Gastrocnemius medialis (tissue), 4 donors: ENCODE measurements around the gene SPTBN4. TPM values are rescaled to one million over a fixed set of nuclear protein-coding genes. Genes with fewer than 3 reads are reported as not detected.

Experiments
- ATAC-seq, 2 donors: fragments of 150-250 bp; one replicate each; pipeline ENCODE4 v1.9.1; 2016
- DNase-seq, 2 donors: peaks; one replicate each; pipeline ENCODE4 v3.0.0-alpha.2; 2019
- H3K27ac ChIP-seq, 4 donors: fragments of 200-600 bp; sonication (generic); 1 replicate in 1 of 4; 2 replicates in 3 of 4; pipeline ENCODE4 v1.5.1; 2016 to 2018; ENCODE audit warnings: mild to moderate bottlenecking in 2 of 4, moderate library complexity in 1 of 4
- H3K27me3 ChIP-seq, 3 donors: fragments of 200-600 bp; sonication (generic) in 2 of 3; 1 replicate in 1 of 3; 2 replicates in 2 of 3; pipeline versions ENCODE4 v1.5.1 to v1.6.0; 2016 to 2019; ENCODE audit warnings: mild to moderate bottlenecking in 1 of 3, moderate library complexity in 1 of 3
- H3K36me3 ChIP-seq, 2 donors: fragments of 200-600 bp; sonication (generic) in 1 of 2; one replicate each; pipeline ENCODE4 v1.5.1; 2017 to 2018
- H3K4me1 ChIP-seq, 2 donors: fragments of 200-600 bp; sonication (generic) in 1 of 2; one replicate each; pipeline ENCODE4 v1.5.1; 2016 to 2017; ENCODE audit warnings: mild to moderate bottlenecking in 2 of 2
- H3K4me3 ChIP-seq, 4 donors: fragments of 200-600 bp; sonication (generic) in 3 of 4; 1 replicate in 1 of 4; 2 replicates in 3 of 4; pipeline ENCODE4 v1.5.1; 2016 to 2019; ENCODE audit warnings: mild to moderate bottlenecking in 2 of 4
- H3K9me3 ChIP-seq, 3 donors: fragments of 200-600 bp; sonication (generic) in 2 of 3; 1 replicate in 1 of 3; 2 replicates in 2 of 3; pipeline ENCODE4 v1.5.1; 2016 to 2019
- POLR2A ChIP-seq, 2 donors: fragments of 450-650 bp; IDR thresholded peaks; one replicate each; pipeline ENCODE4 v1.6.1; 2017; ENCODE audit warnings: antibody characterized with exemption in 2 of 2, mild to moderate bottlenecking in 2 of 2, moderate library complexity in 2 of 2
- in situ Hi-C, 4 donors: fragments of 200-750 bp; cut with MboI; loops; one replicate each; pipeline versions ENCODE4 v1.15.0 to v1.8.0; 2017; ENCODE audit warnings: low sequenced_read_pairs in 4 of 4
- intact Hi-C: fragments of 100-400 bp; cut with DNase I; formaldehyde crosslinking; loops from one replicate; pipeline ENCODE4 v1.15.1; 2023; ENCODE audit warnings: low total_unique reads
- total RNA-seq, 4 donors: library from RNA; depleted of rRNA; stranded (reverse); fragments of >200 nt; gene quantifications; one replicate each; pipeline versions ENCODE4 v1.1.0 to v1.2.3, GENCODE V29; 2016
- TF ChIP-seq, protein P1 (sequence below), 5 experiments: fragments of 450-650 bp in 3 of 5; fragments of 200-600 bp in 2 of 5; sonication (generic) in 2 of 5; IDR thresholded peaks in 4 of 5; conservative IDR thresholded peaks in 1 of 5; 1 replicate in 4 of 5; 2 replicates in 1 of 5; pipeline ENCODE4 v1.5.1; 2016 to 2019; ENCODE audit warnings: antibody characterized with exemption in 5 of 5, mild to moderate bottlenecking in 3 of 5, moderate library complexity in 3 of 5

Gene SPTBN4
- total RNA-seq, 4 donors from 2014 or later: 0.86 to 5.9 (median 2.4) TPM

DNA sequence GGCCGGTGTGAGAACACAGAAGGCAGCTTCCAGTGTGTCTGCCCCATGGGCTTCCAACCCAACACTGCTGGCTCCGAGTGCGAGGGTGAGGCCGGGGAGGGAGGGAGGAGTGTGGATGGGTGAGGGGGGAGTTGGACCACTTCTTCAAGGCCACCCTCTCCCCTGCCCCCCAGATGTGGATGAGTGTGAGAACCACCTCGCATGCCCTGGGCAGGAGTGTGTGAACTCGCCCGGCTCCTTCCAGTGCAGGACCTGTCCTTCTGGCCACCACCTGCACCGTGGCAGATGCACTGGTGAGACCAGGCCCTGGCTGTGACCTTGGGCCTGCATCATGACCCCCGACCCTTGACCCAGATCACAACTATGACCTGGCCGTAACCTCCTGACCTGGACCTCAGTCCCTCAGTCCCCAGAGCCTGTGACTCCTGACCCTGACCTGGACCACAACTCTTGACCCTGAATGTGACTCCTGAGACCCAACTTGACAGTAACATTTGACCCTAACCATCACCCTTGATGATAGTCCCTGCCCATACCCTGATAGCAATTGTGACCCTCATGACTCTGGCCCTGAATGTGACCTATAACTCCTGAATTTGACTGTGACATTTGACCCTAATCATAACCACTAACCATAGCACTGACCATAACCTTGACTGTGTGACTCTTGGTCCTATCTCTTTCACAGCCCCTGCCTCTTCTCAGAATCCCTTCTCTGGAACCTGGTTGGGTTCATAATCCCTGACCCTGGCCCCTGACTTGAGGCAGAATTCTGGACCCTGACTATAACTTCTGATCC, 145.3 kb downstream of the SPTBN4 start:
- Histone ChIP-seq H3K4me1 (peaks cover 7 to 9% of the 10 kb centered on the region in 2 donors), H3K27ac (no peak overlapping the region), H3K27me3 (no peaks in the 10 kb centered on the region), H3K4me3 (no peak overlapping the region), H3K36me3 (no peaks in the 10 kb centered on the region), H3K9me3 (no peaks in the 10 kb centered on the region)
- intact Hi-C loops: no loop called here
- in situ Hi-C loops: no loop called here
- no peak for TF ChIP-seq POLR2A (IDR thresholded peaks at IDR 0.05)
- TF ChIP-seq, protein P1, sequence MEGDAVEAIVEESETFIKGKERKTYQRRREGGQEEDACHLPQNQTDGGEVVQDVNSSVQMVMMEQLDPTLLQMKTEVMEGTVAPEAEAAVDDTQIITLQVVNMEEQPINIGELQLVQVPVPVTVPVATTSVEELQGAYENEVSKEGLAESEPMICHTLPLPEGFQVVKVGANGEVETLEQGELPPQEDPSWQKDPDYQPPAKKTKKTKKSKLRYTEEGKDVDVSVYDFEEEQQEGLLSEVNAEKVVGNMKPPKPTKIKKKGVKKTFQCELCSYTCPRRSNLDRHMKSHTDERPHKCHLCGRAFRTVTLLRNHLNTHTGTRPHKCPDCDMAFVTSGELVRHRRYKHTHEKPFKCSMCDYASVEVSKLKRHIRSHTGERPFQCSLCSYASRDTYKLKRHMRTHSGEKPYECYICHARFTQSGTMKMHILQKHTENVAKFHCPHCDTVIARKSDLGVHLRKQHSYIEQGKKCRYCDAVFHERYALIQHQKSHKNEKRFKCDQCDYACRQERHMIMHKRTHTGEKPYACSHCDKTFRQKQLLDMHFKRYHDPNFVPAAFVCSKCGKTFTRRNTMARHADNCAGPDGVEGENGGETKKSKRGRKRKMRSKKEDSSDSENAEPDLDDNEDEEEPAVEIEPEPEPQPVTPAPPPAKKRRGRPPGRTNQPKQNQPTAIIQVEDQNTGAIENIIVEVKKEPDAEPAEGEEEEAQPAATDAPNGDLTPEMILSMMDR (IDR thresholded peaks at IDR 0.05 in 4 of 5, conservative IDR thresholded peaks at IDR 0.05 in 1 of 5): no peak
- no peak for ATAC-seq
- no peak for DNase-seq

DNA sequence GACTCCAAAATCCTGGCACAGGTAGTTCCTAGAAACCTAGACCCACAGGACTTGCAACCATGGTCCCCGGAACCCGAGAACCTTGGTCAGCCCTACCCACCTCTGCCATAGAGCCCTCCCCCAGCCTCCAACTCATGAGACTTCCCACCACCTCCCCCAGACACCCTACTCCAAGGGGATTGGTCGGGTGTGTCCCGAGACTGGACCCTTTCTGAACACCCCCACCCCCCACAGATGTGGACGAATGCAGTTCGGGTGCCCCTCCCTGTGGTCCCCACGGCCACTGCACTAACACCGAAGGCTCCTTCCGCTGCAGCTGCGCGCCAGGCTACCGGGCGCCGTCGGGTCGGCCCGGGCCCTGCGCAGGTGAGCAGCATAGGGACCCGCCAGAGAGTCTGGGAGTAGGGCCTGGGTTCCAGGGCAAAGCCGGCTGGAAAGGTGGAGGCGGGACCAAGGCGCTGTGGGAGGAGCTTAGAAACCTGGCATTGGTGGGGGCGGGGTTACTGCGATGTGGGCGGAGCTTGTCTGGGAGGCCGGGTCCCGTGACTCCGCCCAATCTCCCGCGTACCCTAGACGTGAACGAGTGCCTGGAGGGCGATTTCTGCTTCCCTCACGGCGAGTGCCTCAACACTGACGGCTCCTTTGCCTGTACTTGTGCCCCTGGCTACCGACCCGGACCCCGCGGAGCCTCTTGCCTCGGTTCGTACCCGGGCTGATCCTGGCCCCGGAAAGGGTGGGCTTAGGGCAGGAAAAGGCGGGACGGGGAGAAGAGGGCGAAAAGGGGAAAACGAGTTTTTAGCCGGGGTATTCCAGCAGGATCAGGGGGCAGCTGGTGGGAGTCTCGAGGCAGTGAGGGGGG, 146.3 kb downstream of the SPTBN4 start:
- Histone ChIP-seq H3K27ac (peak overlapping the region in 2 of 4 donors; percentile 18 to 31), H3K9me3 (no peaks in the 10 kb centered on the region), H3K27me3 (no peaks in the 10 kb centered on the region), H3K36me3 (no peaks in the 10 kb centered on the region), H3K4me3 (peak overlapping the region in 2 of 4 donors; percentile 45 to 47), H3K4me1 (peaks cover 7 to 9% of the 10 kb centered on the region in 2 donors)
- no peak for DNase-seq
- TF ChIP-seq, protein P1 (IDR thresholded peaks at IDR 0.05 in 4 of 5, conservative IDR thresholded peaks at IDR 0.05 in 1 of 5): no peak
- TF ChIP-seq POLR2A (IDR thresholded peaks at IDR 0.05): no peak
- intact Hi-C loops (no loop called here), in situ Hi-C loops (no loop called here)
- no peak for ATAC-seq

DNA sequence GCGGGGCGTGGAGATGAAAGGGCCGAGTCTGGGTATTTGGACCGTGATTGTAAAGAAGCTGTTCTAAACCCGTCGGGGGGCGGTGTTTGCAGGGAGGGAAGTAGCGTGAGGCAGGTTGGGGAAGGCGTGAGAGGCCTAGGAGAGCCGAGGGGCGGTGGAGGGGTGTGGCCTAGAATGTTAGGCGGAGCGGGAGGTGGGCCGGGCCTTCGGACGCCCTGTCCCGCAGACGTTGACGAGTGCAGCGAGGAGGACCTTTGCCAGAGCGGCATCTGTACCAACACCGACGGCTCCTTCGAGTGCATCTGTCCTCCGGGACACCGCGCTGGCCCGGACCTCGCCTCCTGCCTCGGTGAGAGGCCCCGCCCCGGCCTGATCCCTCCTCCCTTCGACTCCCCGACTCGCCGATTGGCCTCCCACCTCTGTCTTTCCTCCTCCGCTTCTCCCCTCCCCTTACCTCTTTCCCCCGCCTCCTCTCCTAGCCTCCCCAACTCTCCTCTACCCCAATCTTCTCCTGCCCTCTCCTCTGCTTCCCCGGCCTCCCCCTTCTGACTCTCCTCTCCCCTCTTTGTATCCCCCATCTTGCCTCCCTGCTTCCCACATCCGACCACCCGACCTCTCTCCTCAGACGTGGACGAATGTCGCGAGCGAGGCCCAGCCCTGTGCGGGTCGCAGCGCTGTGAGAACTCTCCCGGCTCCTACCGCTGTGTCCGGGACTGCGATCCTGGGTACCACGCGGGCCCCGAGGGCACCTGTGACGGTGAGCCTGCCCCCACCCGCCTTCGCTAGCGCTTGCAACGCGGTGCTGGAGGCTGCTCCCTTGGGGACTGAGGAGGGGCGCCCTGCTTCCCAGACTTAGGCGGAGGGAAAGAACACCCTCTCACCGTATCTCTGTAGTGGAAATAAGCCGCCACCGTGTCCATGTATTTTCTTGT, 147.2 kb downstream of the SPTBN4 start:
- TF ChIP-seq POLR2A (IDR thresholded peaks at IDR 0.05): no peak
- TF ChIP-seq, protein P1 (IDR thresholded peaks at IDR 0.05 in 4 of 5, conservative IDR thresholded peaks at IDR 0.05 in 1 of 5): no peak
- in situ Hi-C loops (no loop called here), intact Hi-C loops (no loop called here)
- H3K27ac ChIP-seq: peak overlapping the region in 3 of 4 donors; percentile 19 to 58 (median 45)
- peak in 1 of 2 donors; percentile 58 for DNase-seq
- no peak for ATAC-seq
- no peaks in the 10 kb centered on the region for H3K27me3 ChIP-seq
- no peaks in the 10 kb centered on the region for H3K9me3 ChIP-seq
- H3K4me1 ChIP-seq: peaks cover 7 to 9% of the 10 kb centered on the region in 2 donors
- no peaks in the 10 kb centered on the region for H3K36me3 ChIP-seq
- peak overlapping the region; percentile 27 to 47 (median 40) for H3K4me3 ChIP-seq
